IPS DF 6.9 (cell line): Measurements from ENCODE around the gene KDM3A.

Source experiments
- DNase-seq: peaks from one replicate; pipeline ENCODE4 v3.0.0-alpha.2; 2013; ENCODE audit warnings: low read depth, low spot score
- H3K27ac ChIP-seq: one replicate; pipeline ENCODE4 v1.5.1; 2013; ENCODE audit warnings: low read length, control low read depth
- H3K27me3 ChIP-seq: 2 replicates; pipeline ENCODE4 v1.6.1; 2013; ENCODE audit warnings: mild to moderate bottlenecking, low read length; ENCODE audit not compliant: control insufficient read depth, insufficient read depth
- H3K36me3 ChIP-seq: 2 replicates; pipeline ENCODE4 v1.6.1; 2013; ENCODE audit warnings: low read length; ENCODE audit not compliant: control insufficient read depth, insufficient read depth
- H3K4me1 ChIP-seq: 2 replicates; pipeline ENCODE4 v1.6.1; 2013; ENCODE audit warnings: low read length; ENCODE audit not compliant: control insufficient read depth, insufficient read depth
- H3K4me3 ChIP-seq: 2 replicates; pipeline ENCODE4 v1.5.1; 2013; ENCODE audit warnings: mild to moderate bottlenecking, low read length
- H3K9me3 ChIP-seq: 2 replicates; pipeline ENCODE4 v1.6.1; 2013; ENCODE audit warnings: low read length, inconsistent platforms; ENCODE audit not compliant: control insufficient read depth, insufficient read depth
- WGBS: extraction: QIAGEN DNeasy Blood & Tissue Kit; methylation state at CpG from one replicate; pipeline ENCODE4 v1.1.7; 2013; ENCODE audit warnings: mixed read lengths, missing lambda C conversion rate; ENCODE audit not compliant: insufficient read length, insufficient coverage; 5-methylcytosine and 5-hydroxymethylcytosine counted together

The KDM3A gene

GRCh38 chr2:86440631-86441391, at the start of gene KDM3A:
Gene KDM3A, plus strand, starts transcription at chr2:86441371. Its CDS starts 677 bp downstream, at chr2:86442048.
- Histone ChIP-seq H3K27me3 (no peaks in the 10 kb centered on the region), H3K9me3 (no peaks in the 10 kb centered on the region; the same call in 1 of the 2 replicates)
- WGBS, result no CpG with 5 or more reads among the region's 51 CpGs

GRCh38 chr2:86392873-86393518, 48.2 kb upstream of the KDM3A start:
- Histone ChIP-seq H3K4me1 (no peaks in the 10 kb centered on the region), H3K27ac (no peak overlapping the region), H3K27me3 (no peaks in the 10 kb centered on the region), H3K9me3 (no peaks in the 10 kb centered on the region), H3K36me3 (no peaks in the 10 kb centered on the region), H3K4me3 (no peak overlapping the region)
- no peak for DNase-seq
- WGBS, result no CpG with 5 or more reads among the region's 6 CpGs

More at GRCh38 chr2:86440631-86441391, at the start of gene KDM3A:
- H3K4me3 ChIP-seq, result peak within 1 kb of the TSS; percentile 65; the same call in 1 of the 2 replicates
- H3K27ac ChIP-seq, result no peak within 1 kb of the TSS
- DNase-seq, result peak; percentile 97
- H3K4me1 ChIP-seq, result no peaks in the 10 kb centered on the region; the same call in 1 of the 2 replicates
- H3K36me3 ChIP-seq, result no peaks in the 10 kb centered on the region

GRCh38 chr2:86393521-86394491, 47.4 kb upstream of the KDM3A start:
- no peaks in the 10 kb centered on the region for H3K27me3 ChIP-seq
- no CpG with 5 or more reads among the region's 1 CpG for WGBS
- no peaks in the 10 kb centered on the region for H3K36me3 ChIP-seq
- no peak overlapping the region for H3K4me3 ChIP-seq
- H3K27ac ChIP-seq, result no peak overlapping the region
- no peaks in the 10 kb centered on the region for H3K9me3 ChIP-seq
- no peak for DNase-seq
- no peaks in the 10 kb centered on the region for H3K4me1 ChIP-seq

- Histone ChIP-seq H3K27me3 (no peaks in the 10 kb centered on the region), H3K4me1 (no peaks in the 10 kb centered on the region), H3K4me3 (no peak overlapping the region), H3K9me3 (no peaks in the 10 kb centered on the region), H3K36me3 (no peaks in the 10 kb centered on the region), H3K27ac (no peak overlapping the region)
- no CpG with 5 or more reads among the region's 6 CpGs for WGBS
- no peak for DNase-seq
These were observed 44.8 kb upstream of the KDM3A start for GRCh38 chr2:86396291-86396785.

GRCh38 chr2:86397986-86398385, 43.2 kb upstream of the KDM3A start:
- no CpG with 5 or more reads among the region's 6 CpGs for WGBS
- H3K27ac ChIP-seq, result no peak overlapping the region
- no peak for DNase-seq
- H3K4me1 ChIP-seq, result no peaks in the 10 kb centered on the region
- H3K27me3 ChIP-seq, result no peaks in the 10 kb centered on the region
- H3K9me3 ChIP-seq, result no peaks in the 10 kb centered on the region
- H3K4me3 ChIP-seq, result no peak overlapping the region
- H3K36me3 ChIP-seq, result no peaks in the 10 kb centered on the region

GRCh38 chr2:86398500-86399474, 42.4 kb upstream of the KDM3A start:
- WGBS, result no CpG with 5 or more reads among the region's 7 CpGs
- no peak overlapping the region for H3K27ac ChIP-seq
- H3K4me1 ChIP-seq, result no peaks in the 10 kb centered on the region
- H3K4me3 ChIP-seq, result no peak overlapping the region
- no peaks in the 10 kb centered on the region for H3K36me3 ChIP-seq
- no peaks in the 10 kb centered on the region for H3K27me3 ChIP-seq
- DNase-seq, result no peak
- no peaks in the 10 kb centered on the region for H3K9me3 ChIP-seq

- no CpG with 5 or more reads among the region's 1 CpG for WGBS
- Histone ChIP-seq H3K4me3 (no peak overlapping the region), H3K27ac (no peak overlapping the region), H3K27me3 (no peaks in the 10 kb centered on the region), H3K9me3 (no peaks in the 10 kb centered on the region), H3K36me3 (no peaks in the 10 kb centered on the region), H3K4me1 (no peaks in the 10 kb centered on the region)
- DNase-seq, result no peak
These were observed 40.9 kb upstream of the KDM3A start for GRCh38 chr2:86400321-86400720.

GRCh38 chr2:86410581-86410980, 30.6 kb upstream of the KDM3A start:
- no peak overlapping the region for H3K27ac ChIP-seq
- H3K36me3 ChIP-seq, result no peaks in the 10 kb centered on the region
- no peaks in the 10 kb centered on the region for H3K27me3 ChIP-seq
- no peaks in the 10 kb centered on the region for H3K9me3 ChIP-seq
- no peak for DNase-seq
- H3K4me3 ChIP-seq, result no peak overlapping the region
- 0 out of 2 replicates have a peak, but pooled peaks cover 1% of the 10 kb centered on the region for H3K4me1 ChIP-seq

GRCh38 chr2:86411396-86411795, 29.8 kb upstream of the KDM3A start:
- no CpG with 5 or more reads among the region's 6 CpGs for WGBS
- no peaks in the 10 kb centered on the region for H3K36me3 ChIP-seq

More at GRCh38 chr2:86411396-86411795, 29.8 kb upstream of the KDM3A start:
- H3K27ac ChIP-seq, result no peak overlapping the region
- H3K4me3 ChIP-seq, result no peak overlapping the region
- H3K4me1 ChIP-seq, result 0 out of 2 replicates have a peak, but pooled peaks cover 1% of the 10 kb centered on the region
- no peaks in the 10 kb centered on the region for H3K27me3 ChIP-seq
- no peak for DNase-seq
- H3K9me3 ChIP-seq, result no peaks in the 10 kb centered on the region
